Middle frontal gyrus (tissue), 1 donor: Measurements from ENCODE around the gene XKR7.
"Not testable (repeated sequence)": the region's sequence is repeated elsewhere in the genome, so short reads cannot be mapped to it uniquely, and the experiment has no call there.

Experiments used
- DNase-seq: peaks from one replicate; pipeline ENCODE4 v3.0.0-alpha.2; 2015; ENCODE audit warnings: low spot score; ENCODE audit errors: extremely low spot score

XKR7 gene, protein sequence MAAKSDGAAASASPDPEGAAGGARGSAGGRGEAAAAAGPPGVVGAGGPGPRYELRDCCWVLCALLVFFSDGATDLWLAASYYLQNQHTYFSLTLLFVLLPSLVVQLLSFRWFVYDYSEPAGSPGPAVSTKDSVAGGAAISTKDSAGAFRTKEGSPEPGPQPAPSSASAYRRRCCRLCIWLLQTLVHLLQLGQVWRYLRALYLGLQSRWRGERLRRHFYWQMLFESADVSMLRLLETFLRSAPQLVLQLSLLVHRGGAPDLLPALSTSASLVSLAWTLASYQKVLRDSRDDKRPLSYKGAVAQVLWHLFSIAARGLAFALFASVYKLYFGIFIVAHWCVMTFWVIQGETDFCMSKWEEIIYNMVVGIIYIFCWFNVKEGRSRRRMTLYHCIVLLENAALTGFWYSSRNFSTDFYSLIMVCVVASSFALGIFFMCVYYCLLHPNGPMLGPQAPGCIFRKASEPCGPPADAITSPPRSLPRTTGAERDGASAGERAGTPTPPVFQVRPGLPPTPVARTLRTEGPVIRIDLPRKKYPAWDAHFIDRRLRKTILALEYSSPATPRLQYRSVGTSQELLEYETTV

DNA sequence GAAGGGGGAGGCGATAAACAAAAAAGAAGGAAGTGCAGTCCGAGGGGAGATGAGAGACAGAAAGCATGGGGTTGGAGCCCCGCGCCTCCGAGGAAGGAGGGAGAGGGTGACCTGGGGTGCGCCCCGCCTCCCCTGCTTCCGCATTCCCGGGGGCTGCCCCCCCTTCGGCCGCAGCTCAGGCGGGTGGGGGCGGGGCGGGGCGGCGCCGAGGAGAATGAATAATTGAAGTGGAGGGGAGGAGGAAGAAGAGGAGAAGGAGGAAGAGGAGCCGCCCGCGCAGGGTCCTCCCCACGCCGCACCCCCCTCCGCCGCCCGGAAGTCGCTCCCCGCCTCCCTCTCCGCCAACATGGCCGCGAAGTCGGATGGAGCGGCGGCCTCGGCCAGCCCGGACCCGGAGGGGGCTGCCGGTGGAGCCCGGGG is at the start of gene XKR7:
Gene XKR7 (plus strand): TSS at position 322 of the 420 bp plus-strand sequence. CDS start 25 bp downstream, at position 347.
- DNase-seq: no peak

DNA sequence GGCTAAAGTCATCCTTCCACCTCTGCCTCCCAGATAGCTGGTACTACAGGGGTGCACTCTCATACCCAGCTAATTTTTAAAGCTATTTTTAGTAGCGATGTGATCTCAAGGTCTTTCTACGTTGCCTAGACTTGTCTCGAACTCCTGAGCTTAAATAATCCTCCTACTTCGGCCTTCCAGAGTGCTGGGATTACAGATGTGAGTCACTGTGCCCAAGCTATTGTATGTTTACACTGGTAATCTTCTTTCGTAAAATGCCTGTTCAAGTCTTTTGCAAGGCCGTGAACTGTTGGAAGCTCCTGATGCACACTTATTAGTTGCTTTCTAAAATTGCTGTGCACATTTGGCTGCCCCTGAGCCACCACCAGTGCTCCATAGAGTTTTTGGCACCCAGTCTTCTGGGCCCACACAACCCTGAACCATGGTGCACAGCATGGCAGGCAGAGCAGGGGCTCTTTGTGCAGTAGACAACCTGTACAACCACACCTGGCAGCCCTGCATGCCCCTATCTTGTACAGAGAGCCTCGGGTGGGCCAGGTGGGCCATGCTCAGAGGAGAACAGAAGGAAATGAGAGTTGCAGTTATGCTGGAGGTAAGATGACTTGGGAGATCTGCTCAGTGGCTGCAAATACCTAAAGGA is 49.4 kb upstream of the XKR7 start:
- no peak for DNase-seq

DNA sequence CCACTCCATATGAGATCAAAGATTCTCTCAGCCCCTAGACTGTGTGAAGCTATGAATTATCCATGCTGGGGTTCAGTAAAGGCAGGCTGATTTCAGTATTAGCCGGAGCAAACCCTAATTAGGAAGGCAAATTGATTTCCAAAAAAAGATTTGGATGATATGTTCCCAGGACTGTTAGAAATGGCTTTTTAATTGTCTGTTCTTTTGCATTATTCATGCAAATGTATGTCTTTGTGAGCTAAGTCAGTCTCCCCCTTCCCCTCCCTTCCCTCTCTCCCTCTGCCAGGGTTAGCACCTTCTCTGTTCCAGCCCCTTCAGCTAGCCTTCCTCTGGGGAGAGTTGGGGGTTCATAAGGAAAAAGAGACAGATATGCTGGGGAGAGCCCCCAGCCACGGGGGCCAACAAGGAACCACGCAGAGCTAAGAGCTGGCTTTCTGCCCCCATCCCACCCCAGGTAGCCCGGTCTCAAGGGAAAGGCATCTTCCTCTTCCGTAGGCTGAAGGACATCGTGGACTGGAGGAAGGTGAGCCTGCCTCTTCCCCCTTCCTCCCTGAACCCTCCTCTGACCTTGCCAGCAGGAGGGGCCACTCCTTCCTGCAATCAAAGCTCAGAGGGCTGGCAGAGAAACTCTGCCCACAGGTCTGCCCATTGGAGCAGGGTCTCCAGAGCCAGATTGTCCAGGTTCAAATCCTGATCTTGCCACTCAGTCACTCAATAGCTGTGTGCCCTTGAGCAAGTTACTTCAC is 48.4 kb upstream of the XKR7 start:
- DNase-seq: no peak

DNA sequence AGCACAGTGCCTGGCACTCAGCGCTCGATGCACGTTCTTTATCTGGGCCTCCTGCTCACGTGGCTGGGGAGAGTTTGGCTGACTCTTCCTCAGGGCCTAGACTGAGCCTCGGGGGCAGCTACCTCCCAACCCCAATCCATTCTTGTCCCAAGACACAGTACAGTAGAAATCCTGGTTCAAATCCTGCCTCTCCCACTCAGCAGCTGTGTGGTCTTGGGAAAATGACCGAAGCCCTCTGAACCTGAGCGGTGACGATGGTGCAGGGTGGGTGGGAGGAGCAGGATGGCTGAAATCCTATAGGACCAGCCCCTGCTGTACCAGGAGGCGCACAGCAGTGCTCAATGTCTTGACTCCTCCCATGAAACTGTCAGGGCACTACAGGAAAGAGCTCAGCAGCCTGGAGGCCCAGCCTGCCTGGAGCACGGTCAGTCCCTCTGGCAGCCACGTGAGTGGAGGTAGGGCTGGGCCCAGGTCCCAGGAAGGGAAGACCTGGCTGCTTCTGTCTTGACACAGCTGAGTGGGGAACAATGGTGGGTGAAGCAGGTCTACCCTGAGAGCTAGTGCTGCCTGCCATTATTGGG is 47.6 kb upstream of the XKR7 start:
- DNase-seq: no peak

DNA sequence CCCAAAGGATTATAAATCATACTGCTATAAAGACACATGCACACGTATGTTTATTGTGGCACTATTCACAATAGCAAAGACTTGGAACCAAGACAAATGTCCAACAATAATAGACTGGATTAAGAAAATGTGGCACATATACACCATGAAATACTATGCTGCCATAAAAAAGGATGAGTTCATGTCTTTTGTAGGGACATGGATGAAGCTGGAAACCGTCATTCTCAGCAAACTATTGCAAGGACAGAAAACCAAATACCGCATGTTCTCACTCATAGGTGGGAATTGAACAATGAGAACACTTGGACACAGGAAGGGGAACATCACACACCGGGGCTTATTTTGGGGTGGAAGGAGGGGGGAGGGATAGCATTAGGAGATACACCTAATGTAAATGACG is 46.5 kb upstream of the XKR7 start:
- DNase-seq: not testable (repeated sequence)

DNA sequence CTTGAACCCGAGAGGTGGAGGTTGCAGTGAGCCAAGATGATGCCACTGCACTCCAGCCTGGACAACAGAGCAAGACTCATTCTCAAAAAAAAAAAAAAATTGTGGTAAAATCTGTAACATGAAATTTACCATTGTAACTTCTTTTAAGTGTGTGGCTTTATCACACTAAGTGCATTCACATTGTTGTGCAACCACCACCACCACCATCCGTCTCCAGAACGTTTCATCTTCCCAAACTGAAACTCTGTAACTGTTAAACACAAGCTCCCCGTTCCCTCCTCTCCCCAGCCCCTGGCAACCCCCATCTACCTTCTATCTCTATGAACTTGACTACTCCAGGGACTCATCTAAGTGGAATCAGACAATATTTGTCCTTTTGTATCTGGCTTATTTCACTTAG is 45.8 kb upstream of the XKR7 start:
- no peak for DNase-seq

DNA sequence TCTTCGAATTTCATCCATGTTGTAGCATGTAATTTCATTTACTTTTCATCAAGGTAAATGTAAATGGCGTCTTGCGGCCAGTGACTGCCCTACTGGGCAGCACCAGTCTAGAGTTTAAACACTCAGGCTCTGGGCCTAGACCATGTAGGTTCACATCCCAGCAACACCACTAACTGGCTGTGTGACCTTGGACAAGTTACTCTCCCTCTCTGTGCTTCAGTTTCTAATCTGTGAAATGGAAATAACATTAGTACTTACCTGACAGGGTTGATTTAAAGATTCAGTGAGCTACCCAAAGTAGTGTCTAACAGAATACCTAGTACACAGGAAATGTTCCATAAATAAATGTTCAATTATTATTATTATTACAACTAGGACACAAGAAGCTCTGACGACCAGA is 45.4 kb upstream of the XKR7 start:
- DNase-seq: no peak

DNA sequence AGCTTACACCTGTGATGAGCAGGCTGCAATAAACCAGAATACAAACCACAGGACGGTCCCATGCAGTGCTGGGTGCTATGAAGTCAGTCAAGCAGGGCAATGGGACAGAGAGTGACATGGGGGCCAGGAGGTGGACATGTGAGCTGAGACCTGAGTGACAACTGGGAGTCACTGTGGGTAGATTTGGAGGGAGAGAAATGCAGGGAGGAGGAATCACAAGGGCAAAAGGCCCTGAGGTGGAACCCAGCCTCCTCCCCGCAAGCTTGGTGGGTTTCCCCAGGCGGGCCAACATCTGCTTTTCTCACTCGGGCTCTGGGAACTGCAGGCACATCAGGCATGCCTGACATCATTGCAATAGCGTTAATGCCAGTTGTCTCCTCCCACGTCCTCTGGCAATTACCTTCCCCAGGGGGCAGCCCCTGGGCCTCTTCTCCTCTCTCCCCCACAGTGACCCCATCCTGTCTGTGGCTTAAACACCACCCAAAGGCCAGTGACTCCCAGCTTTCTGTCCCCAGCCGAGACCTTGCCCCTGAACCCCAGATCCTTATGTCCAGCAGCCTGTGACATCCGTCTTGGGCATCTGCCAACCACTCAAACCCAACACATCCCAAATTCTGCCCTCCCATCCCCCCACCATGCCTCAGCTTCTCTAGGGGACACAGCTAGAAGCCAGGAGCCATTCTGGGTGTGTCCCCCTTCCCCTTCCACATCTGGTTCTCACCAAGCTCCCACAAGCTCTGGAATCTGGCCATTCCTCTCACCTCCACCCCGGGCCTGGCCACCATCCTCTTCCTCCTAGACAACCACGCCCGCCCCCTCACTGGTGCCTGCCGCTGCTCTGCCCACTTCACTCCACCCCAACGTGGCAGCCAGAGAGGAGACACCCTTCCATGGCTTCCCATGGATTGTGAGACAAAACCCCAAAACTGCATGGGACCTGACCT is 44.3 kb upstream of the XKR7 start:
- DNase-seq: no peak

DNA sequence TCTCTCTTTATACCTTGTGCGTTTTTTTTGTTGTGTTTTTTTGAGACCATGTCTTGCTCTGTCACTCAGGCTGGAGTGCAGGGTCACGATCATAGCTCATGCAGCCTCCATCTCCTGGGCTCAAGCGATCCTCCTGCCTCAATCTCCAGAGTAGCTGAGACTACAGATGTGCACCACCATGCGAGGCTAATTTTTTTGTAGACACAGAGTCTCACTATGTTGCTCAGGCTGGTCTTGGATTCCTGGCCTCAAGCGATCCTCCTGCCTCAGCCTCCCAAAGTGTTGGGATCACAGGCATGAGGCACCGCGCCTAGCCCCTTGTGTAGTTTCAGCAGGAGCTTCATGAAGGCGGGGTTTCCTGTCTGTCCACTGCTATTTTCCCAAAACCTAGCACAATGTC is 43.4 kb upstream of the XKR7 start:
- DNase-seq: no peak

DNA sequence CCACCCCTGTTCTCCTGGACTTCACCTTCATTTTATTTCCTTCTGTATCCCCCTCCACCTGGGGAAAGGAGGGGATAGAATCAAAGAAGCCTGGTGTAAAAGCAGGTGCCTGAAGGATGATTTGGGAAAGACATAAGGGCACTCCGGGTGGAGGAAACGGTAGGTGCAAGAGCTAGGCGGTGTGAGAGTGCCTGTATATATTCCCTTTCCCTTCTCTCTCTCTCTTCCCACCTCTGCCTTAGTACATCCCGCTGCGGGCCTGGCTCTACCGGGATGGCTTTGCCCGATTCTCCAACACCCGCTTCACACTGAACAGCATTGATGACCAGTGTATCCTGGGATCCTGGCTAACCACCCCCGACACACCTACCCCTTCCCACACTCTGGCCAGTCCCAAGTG is 42.3 kb upstream of the XKR7 start:
- DNase-seq: no peak

DNA sequence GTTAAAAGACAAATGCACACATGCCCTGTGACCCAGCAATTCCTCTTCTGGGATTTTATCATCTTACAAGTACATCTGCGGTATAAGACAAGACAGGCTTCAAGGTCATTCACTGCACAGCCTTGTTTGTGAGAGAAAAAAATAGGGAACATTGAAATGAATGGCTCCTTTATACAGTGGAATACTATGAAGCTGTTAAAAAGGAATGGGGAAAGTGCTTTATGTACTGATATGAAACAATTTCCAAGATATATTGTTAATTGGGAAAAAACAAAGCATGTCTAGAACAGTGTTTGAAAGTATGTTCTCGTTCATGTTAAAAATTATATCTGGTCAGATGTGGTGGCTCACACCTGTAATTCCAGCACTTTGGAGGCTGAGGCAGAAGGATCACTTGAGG is 41.5 kb upstream of the XKR7 start:
- DNase-seq: no peak

DNA sequence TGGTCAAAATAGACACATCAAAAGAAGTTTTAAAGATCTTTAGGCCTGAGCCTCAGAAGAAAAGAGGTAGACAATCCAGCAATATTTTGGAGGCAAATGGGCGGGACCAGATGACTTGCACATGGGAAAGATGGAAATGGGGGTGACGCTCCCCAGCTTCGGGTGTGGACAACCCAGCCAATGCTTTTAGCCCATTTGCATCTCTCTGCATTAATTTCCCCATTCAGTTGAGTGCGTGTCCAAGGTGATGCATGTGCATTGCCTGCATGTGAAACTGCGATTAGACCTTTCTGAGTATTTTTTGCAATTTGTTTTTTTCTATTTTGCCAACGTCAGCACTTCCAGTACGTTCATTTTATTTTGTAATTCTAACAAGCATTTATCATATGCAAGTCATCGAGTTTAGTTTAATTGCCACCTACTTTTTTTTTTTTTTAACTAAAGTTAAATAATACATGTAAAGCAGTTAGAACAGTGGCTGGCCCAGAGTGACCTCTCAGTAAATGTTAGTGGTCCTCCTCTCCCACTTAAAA is 40.3 kb upstream of the XKR7 start:
- DNase-seq: no peak

DNA sequence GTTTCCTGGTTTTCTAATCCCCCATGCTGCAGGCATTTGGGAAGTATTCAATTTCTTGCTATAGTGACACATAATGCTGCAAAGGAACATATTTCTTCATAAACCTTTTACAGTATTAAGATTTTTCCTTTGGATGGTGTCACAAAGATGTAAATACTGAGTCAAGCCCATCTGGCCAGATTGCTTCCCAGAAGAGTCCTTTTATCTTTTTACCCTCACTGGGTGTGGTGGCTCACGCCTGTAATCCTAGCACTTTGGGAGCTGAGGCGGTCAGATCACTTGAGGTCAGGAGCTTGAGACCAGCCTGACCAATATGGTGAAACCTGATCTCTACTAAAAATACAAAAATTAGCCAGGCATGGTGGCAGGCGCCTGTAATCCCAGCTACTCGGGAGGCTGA is 38.3 kb upstream of the XKR7 start:
- DNase-seq: not testable (repeated sequence)

DNA sequence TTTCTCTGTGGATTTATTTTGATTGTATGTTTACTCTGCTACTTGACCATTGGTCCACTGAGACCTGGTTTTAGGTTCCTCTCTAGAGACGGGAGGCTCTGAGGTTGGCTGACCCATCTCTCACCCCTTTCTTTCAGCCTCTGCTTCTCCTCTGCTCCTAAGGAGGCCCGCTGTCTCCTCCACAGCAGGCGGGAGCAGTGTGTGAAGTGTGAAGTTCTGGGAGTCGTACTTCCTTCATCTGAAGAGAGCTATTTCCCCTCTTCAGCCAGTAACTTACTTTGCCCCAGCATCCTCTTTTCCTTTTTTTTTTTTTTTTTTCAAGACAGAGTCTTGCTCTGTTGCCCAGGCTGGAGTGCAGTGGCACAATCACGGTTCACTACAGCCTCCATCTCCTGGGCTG is 37.2 kb upstream of the XKR7 start:
- DNase-seq: no peak

DNA sequence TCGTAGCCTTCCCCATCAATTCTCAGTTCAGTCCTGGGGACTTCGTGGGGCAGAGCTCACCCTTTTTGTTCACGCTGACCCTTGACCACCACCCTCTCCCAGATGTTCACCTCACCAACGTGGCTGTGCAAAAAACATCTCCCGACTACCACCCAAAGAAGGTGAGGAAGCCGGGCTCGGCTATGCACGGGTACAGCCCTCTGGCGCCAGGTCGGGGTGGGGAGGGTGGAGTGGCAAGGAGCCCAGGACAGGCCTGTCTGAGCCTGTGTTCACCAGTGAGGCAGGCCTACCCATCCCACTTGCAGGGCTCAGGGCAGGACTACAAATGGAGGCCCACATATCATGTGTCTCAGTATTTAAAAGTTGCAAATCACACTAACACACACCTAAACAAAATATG is 34.3 kb upstream of the XKR7 start:
- no peak for DNase-seq

DNA sequence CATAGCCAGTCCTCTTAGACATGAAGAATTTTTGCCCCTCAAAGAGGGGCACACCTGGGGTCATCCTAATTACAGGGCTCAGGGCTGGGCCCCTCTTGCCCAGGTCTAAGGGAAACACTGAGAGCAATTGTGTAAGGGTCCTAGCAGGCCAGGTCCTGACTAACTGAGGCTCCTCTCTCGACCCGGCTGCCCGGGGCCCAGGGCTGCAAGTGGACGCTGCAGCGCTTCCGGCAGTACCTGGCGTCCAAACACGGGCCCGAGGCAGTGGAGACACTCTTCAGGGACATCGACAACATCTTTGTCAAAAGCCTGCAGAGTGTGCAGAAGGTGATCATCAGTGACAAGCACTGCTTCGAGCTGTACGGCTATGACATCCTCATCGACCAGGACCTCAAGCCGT is 33.5 kb upstream of the XKR7 start:
- no peak for DNase-seq

DNA sequence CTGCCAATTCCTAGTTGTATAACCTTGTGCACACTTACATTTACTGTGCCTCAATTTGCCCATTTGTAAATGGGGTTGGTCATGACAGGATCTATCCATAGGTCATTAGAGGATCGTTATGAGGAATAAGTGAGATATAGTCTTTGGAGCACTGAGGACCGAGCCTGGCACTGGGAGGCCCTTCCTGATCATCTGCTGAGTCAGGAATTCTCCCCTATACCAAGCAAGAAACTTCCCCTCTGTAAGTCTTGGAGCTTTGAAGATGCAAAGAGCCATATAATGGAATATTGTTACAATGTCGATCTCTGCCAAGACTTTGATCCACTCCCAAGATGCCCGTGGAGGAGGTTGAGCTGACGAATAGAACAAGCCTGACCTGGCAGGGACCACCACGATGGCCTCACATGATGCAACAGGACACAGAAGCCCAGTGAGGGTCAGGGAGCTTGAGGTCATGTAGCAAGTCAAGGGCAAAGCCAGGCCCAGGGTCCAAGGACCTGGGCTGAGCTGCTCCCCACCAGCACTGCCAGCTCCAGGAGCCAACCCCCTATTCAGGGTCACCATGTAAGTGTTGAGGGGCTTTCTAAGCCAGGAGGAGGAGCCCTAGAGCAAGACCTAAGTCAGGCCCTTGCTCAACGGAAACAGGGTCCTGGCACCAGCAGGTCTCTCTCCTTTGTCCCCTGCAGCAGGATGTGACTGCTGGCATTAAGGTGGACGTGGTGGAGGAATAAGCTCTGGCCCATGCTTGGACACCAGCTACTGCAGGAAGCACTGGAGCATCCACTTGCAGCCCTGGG is 32.8 kb upstream of the XKR7 start:
- no peak for DNase-seq

DNA sequence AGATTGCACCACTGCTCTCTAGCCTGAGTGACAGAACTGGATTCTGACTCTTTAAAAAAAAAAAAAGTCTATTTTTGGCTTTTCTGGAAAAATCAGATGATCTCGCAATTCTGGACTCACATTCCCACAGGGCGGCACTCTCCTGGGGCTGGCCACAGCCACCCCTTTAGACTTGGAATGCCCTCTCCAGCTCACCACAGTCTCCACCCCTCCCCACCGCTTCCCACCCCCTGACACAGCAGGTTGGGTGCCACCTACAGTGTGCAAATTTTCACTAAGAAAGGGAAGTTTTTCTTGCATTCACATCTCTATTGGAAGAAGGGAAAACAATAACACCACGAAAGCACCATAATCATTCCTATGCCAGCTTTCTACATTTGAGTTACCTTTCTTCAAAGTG is 31.5 kb upstream of the XKR7 start:
- no peak for DNase-seq

DNA sequence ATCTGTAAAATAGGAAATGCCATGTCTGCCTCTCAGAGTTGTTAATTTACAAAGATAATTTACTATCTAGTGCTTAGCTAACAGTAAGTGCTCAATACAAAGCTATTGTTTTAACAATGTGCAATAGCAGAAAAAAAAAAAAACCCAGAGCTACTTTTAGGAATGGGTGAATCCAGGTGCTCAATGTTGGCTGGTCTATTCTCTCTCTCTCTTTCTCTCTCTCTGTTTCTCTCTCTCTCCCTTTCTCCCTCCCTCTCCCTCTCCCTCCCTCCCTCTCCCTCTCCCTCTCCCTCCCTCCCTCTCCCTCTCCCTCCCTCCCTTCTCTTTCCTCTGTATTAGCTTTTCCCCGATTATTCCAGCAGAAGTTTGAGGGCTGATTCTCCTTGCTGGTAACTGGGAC is 30.1 kb upstream of the XKR7 start:
- DNase-seq: no peak
